Cardiac muscle cell (in vitro differentiated cells and primary cell): Measurements from ENCODE around the gene PHOX2A. TPM values are rescaled to one million over a fixed set of nuclear protein-coding genes. Genes with fewer than 3 reads are reported as not detected.

ENCODE experiments used
- DNase-seq, 2 donors: peaks; one replicate each; pipeline versions ENCODE4 v3.0.0 to v3.0.0-alpha.2; 2010 to 2017; ENCODE audit warnings: low read depth in 1 of 2, low spot score in 1 of 2
- H3K27ac ChIP-seq: fragments of 200-600 bp; sonication (generic); 2 replicates; pipeline ENCODE4 v1.5.1; 2016
- H3K27me3 ChIP-seq: fragments of 200-600 bp; sonication (generic); 2 replicates; pipeline ENCODE4 v1.6.0; 2016; ENCODE audit warnings: control low read depth
- H3K36me3 ChIP-seq: fragments of 200-600 bp; sonication (generic); 2 replicates; pipeline ENCODE4 v1.5.1; 2016; ENCODE audit warnings: control low read depth
- H3K4me1 ChIP-seq: fragments of 200-600 bp; sonication (generic); 2 replicates; pipeline ENCODE4 v1.8.1; 2017; ENCODE audit warnings: low read depth, mild to moderate bottlenecking, mixed run types
- H3K4me3 ChIP-seq: fragments of 200-600 bp; sonication (generic); 2 replicates; pipeline ENCODE4 v1.5.1; 2016; ENCODE audit warnings: mild to moderate bottlenecking
- H3K9me3 ChIP-seq: fragments of 200-600 bp; sonication (generic); 2 replicates; pipeline ENCODE4 v1.5.1; 2017; ENCODE audit warnings: low read depth, mild to moderate bottlenecking, control low read depth
- polyA plus RNA-seq: library from polyadenylated mRNA; unstranded; fragments of >200 nt; fragmentation: Nextera tagmentation; extraction: Ambion mirVana; gene quantifications from 2 replicates; pipeline ENCODE4 v1.2.1, GENCODE V29; 2016
- total RNA-seq: library from RNA; depleted of rRNA; stranded (reverse); fragments of >200 nt; gene quantifications from 2 replicates; pipeline ENCODE4 v1.2.3, GENCODE V29; 2016
- TF ChIP-seq, protein P1 (sequence below): IDR thresholded peaks from 2 replicates; pipeline ENCODE4 v1.5.1; 2012; ENCODE audit warnings: low read depth, mild to moderate bottlenecking, low read length

The PHOX2A gene
- total and polyA plus RNA-seq, 2 experiments from 2014 or later: 0.30 TPM; not detected in 1

DNA sequence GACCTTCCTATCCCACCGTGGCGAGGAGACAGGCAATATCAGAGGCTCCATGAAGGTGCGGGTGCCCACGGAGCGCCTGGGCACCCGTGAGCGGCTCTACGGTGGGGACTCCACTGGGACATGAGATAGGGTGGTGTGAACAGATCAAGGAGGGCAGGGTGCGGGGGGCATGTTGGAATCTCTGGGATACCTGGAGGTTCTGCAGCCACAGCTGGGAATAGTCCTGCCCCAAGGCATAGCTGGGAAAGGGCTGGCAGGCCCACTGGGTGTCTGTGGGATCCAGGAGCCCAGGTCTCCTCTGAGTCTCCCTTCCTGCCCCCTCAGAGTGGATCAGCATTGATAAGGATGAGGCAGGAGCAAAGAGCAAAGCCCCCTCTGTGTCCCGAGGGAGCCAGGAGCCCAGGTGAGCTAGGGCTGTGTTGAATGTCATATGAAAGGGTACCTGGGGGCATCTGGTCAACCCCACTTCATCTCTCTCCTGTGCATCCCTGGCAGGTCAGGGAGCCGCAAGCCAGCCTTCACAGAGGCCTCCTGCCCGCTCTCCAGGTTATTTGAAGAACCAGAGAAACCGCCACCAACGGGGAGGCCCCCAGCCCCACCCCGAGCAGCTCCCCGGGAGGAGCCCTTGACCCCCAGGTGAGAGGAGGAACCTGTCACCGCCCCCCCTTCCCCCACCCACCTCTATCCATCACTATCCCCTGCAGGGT is 8.5 kb downstream of the PHOX2A start:
- Histone ChIP-seq H3K4me3 (no peak overlapping the region), H3K27ac (no peak overlapping the region), H3K9me3 (no peaks in the 10 kb centered on the region), H3K27me3 (peaks cover 14% of the 10 kb centered on the region), H3K4me1 (peaks cover 7% of the 10 kb centered on the region), H3K36me3 (peaks cover 66% of the 10 kb centered on the region)
- TF ChIP-seq, protein P1, sequence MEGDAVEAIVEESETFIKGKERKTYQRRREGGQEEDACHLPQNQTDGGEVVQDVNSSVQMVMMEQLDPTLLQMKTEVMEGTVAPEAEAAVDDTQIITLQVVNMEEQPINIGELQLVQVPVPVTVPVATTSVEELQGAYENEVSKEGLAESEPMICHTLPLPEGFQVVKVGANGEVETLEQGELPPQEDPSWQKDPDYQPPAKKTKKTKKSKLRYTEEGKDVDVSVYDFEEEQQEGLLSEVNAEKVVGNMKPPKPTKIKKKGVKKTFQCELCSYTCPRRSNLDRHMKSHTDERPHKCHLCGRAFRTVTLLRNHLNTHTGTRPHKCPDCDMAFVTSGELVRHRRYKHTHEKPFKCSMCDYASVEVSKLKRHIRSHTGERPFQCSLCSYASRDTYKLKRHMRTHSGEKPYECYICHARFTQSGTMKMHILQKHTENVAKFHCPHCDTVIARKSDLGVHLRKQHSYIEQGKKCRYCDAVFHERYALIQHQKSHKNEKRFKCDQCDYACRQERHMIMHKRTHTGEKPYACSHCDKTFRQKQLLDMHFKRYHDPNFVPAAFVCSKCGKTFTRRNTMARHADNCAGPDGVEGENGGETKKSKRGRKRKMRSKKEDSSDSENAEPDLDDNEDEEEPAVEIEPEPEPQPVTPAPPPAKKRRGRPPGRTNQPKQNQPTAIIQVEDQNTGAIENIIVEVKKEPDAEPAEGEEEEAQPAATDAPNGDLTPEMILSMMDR: no peak
- no peak for DNase-seq

DNA sequence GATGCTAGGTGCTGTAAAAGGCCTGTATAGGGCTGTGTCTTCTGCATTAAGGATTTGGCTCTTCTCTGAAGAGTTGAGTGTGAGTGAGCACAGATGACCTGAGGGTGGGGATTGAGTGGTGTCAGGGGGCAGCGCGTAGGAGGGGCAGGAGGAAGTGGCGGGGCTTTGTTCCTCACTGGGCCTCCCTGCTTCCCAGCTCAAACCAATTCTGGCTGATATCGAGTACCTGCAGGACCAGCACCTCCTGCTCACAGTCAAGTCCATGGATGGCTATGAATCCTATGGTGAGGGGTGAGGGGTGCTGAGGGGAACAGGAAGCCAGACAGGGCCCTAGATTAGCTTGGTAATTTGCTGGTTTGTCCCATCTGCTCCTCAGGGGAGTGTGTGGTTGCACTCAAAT is 9.1 kb downstream of the PHOX2A start:
- H3K4me3 ChIP-seq: no peak overlapping the region
- DNase-seq: no peak
- no peak overlapping the region for H3K27ac ChIP-seq
- peaks cover 8% of the 10 kb centered on the region for H3K27me3 ChIP-seq
- H3K9me3 ChIP-seq: no peaks in the 10 kb centered on the region
- TF ChIP-seq, protein P1: no peak
- peaks cover 71% of the 10 kb centered on the region for H3K36me3 ChIP-seq
- peaks cover 3% of the 10 kb centered on the region for H3K4me1 ChIP-seq

DNA sequence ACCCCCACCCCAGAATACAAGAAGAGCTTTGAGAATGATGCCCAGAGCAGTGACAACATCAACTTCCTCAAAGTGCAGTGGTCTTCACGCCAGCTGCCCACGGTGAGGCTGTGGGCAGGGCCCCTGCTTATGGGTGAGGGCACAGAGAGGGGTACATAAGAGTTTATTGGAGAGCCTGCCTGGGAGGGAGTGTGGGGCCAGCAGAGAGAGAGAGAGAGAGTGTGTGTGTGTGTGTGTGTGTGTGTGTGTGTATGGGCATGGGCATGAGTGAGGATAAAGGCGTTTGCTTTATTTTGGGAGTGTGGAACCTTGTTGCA is 9.5 kb downstream of the PHOX2A start:
- H3K27ac ChIP-seq: no peak overlapping the region
- H3K36me3 ChIP-seq: peaks cover 76% of the 10 kb centered on the region
- no peak for DNase-seq
- no peak overlapping the region for H3K4me3 ChIP-seq
- H3K4me1 ChIP-seq: peaks cover 2% of the 10 kb centered on the region
- H3K9me3 ChIP-seq: no peaks in the 10 kb centered on the region
- peaks cover 4% of the 10 kb centered on the region for H3K27me3 ChIP-seq
- TF ChIP-seq, protein P1: no peak

DNA sequence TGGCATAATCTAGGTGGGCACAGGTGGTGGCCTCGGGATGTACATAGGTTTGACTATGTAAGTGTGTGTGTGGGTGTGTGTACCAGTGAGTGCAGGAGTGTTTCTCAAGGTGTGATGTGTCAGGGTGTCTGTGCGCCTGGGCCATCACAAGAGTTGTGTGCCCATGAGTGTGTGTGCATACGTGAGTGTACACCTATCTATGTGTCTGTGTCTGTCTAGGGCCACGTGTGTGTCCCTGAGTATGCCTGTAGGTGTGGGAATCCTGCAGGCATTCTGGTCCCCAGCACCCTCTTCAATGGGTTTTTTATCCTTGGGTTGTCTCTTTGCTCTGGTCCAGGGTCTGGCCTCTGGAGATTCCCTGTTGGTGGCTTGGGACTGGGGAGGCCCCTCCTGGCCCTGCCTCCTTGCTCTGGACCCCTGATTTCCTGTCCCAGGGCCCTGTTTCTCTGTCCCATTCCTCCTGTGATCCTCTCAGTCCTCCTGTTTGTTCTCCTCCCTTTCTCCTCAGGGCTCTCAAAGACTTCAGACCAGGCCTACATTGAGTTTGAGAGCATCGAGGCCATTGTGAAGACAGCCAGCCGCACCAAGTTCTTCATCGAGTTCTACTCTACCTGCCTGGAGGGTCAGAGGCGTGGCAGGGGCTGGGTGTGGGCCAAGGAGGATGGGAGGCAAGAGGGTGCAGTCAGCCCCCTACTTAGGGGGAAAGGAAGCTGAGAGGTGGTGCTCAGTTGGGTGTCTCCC is 10.0 kb downstream of the PHOX2A start:
- TF ChIP-seq, protein P1: no peak
- H3K36me3 ChIP-seq: peaks cover 81% of the 10 kb centered on the region
- no peak for DNase-seq
- H3K27me3 ChIP-seq: no peaks in the 10 kb centered on the region
- H3K9me3 ChIP-seq: no peaks in the 10 kb centered on the region
- H3K4me1 ChIP-seq: no peaks in the 10 kb centered on the region
- H3K27ac ChIP-seq: no peak overlapping the region
- H3K4me3 ChIP-seq: no peak overlapping the region

DNA sequence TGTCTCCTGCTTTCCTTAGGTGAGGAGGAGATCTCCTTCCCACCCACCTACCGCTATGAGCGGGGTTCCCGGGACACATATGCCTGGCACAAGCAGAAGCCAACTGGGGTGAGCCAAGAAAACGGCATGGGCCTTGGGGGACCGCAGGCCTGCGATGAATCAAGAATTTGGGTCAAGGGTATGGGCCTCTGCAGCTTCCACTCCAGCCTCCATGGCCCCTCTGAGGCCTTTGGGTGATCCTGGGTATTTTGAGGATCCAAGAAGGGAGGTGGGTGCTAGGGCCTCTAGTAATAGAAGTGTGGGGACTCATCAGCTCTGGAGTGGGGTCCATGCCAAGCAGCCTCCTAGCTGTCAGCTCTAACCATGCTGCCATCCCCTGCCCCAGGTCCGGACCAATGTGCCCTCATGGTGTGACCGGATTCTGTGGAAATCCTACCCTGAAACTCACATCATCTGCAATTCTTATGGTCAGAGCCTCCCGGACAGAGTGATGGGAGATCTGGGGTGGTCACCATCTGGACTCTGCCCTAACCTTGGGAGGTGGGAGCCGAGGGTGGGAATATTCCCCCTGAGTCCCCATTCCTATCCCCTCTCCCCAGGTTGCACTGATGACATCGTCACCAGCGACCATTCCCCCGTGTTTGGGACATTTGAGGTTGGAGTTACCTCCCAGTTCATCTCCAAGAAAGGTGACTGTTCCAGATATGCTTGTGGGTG is 10.8 kb downstream of the PHOX2A start:
- DNase-seq: no peak
- TF ChIP-seq, protein P1: no peak
- Histone ChIP-seq H3K27ac (no peak overlapping the region), H3K36me3 (peaks cover 85% of the 10 kb centered on the region), H3K4me1 (no peaks in the 10 kb centered on the region), H3K27me3 (no peaks in the 10 kb centered on the region), H3K9me3 (no peaks in the 10 kb centered on the region), H3K4me3 (no peak overlapping the region)
